NCI-H1436 treated with DMSO at 0.1 percent for 48 hours (cell line): Measurements from ENCODE around the gene CEP164.

Source experiments
- DNase-seq: peaks from one replicate; lab custom pipeline; 2025; lab: John Stamatoyannopoulos, UW

The CEP164 gene

GRCh38 chr11:117366248-117366647 is 38.6 kb downstream of the CEP164 start:
- no peak for DNase-seq

GRCh38 chr11:117366875-117367274 is 39.2 kb downstream of the CEP164 start:
- DNase-seq: no peak

GRCh38 chr11:117369534-117369933 is 41.9 kb downstream of the CEP164 start:
- no peak for DNase-seq

- no peak for DNase-seq
Observed at GRCh38 chr11:117371453-117371852, 43.8 kb downstream of the CEP164 start.

- no peak for DNase-seq
Observed at GRCh38 chr11:117374316-117375055, 46.8 kb downstream of the CEP164 start.

GRCh38 chr11:117375960-117376359 is 48.3 kb downstream of the CEP164 start:
- DNase-seq: no peak

GRCh38 chr11:117376517-117376916 is 48.9 kb downstream of the CEP164 start:
- DNase-seq: no peak

GRCh38 chr11:117378976-117379865 is 51.6 kb downstream of the CEP164 start:
- DNase-seq: no peak

- DNase-seq: no peak
Observed at GRCh38 chr11:117380676-117381075, 53.0 kb downstream of the CEP164 start.

GRCh38 chr11:117381481-117382387 is 54.1 kb downstream of the CEP164 start:
- DNase-seq: no peak

GRCh38 chr11:117382746-117383145 is 55.1 kb downstream of the CEP164 start:
- no peak for DNase-seq

- DNase-seq: no peak
Observed at GRCh38 chr11:117384045-117384444, 56.4 kb downstream of the CEP164 start.

GRCh38 chr11:117385471-117385870 is 57.8 kb downstream of the CEP164 start:
- DNase-seq: no peak

- DNase-seq: no peak
Observed at GRCh38 chr11:117385906-117386305, 58.3 kb downstream of the CEP164 start.

- no peak for DNase-seq
Observed at GRCh38 chr11:117387992-117388755, 60.5 kb downstream of the CEP164 start.

- DNase-seq: no peak
Observed at GRCh38 chr11:117390743-117391142, 63.1 kb downstream of the CEP164 start.

- no peak for DNase-seq
Observed at GRCh38 chr11:117391181-117391580, 63.5 kb downstream of the CEP164 start.

GRCh38 chr11:117392001-117392690 is 64.5 kb downstream of the CEP164 start:
- DNase-seq: no peak

- no peak for DNase-seq
Observed at GRCh38 chr11:117392979-117393378, 65.3 kb downstream of the CEP164 start.

- DNase-seq: no peak
Observed at GRCh38 chr11:117394221-117394925, 66.7 kb downstream of the CEP164 start.
